IMR-90 (cell line): ENCODE results near the gene E2F4. TPM values are rescaled to one million over a fixed set of nuclear protein-coding genes. Genes with fewer than 3 reads are reported as not detected.

ENCODE experiments used
- ATAC-seq: fragments of 200-7000 bp; cut with Tn5 transposase; 2 replicates; pipeline ENCODE4 v1.9.1; 2020; ENCODE audit warnings: low read depth, mild to moderate bottlenecking, moderate library complexity
- BruUV-seq: library from RNA; stranded (reverse); fragments of 400-500 nt; replicated peaks from 2 replicates; lab custom pipeline; 2021; lab: Mats Ljungman, UMichigan
- CTCF ChIA-PET: fragments of 300-600 bp; formaldehyde crosslinking; extraction: SDS; loops from one replicate; lab custom pipeline; 2021; ENCODE audit warnings: antibody characterized with exemption; lab: Yijun Ruan, JAX
- POLR2A ChIA-PET: fragments of 300-600 bp; sonication (Branson Sonifier 250); formaldehyde crosslinking; loops from one replicate; lab custom pipeline; 2022; ENCODE audit warnings: antibody characterized with exemption; ENCODE audit not compliant: unreplicated experiment; lab: Charles Lee
- DNase-seq: peaks from one replicate; pipeline ENCODE4 v3.0.0; 2013
- H2AFZ ChIP-seq: replicated peaks from 2 replicates; pipeline ENCODE3; 2013; ENCODE audit warnings: low read length, mild to moderate bottlenecking; ENCODE audit not compliant: poor library complexity
- H2AK5ac ChIP-seq: 2 replicates; pipeline ENCODE4 v1.6.1; 2013; ENCODE audit warnings: low read depth, low read length, inconsistent platforms
- H2AK9ac ChIP-seq: replicated peaks from 2 replicates; pipeline ENCODE3; 2013; ENCODE audit warnings: mild to moderate bottlenecking, low read depth, low read length, moderate library complexity; ENCODE audit not compliant: poor library complexity
- H2BK120ac ChIP-seq: 2 replicates; pipeline ENCODE4 v1.6.1; 2013; ENCODE audit warnings: low read depth, low read length, inconsistent platforms
- H2BK15ac ChIP-seq: 3 replicates; pipeline ENCODE4 v1.6.1; 2013; ENCODE audit warnings: low read depth, low read length, inconsistent platforms
- H2BK20ac ChIP-seq: 2 replicates; pipeline ENCODE4 v1.6.1; 2013; ENCODE audit warnings: low read depth, mild to moderate bottlenecking, inconsistent platforms, low read length, moderate library complexity
- H2BK5ac ChIP-seq: 2 replicates; pipeline ENCODE4 v1.6.1; 2013; ENCODE audit warnings: mild to moderate bottlenecking, low read depth, low read length, inconsistent platforms; ENCODE audit not compliant: poor library complexity, severe bottlenecking
- H3K14ac ChIP-seq: replicated peaks from 2 replicates; pipeline ENCODE4 v1.6.1; 2013; ENCODE audit warnings: low read depth, low read length, inconsistent platforms
- H3K18ac ChIP-seq: 2 replicates; pipeline ENCODE4 v1.6.1; 2013; ENCODE audit warnings: low read depth, low read length, control low read depth
- H3K23ac ChIP-seq: 2 replicates; pipeline ENCODE4 v1.6.1; 2013; ENCODE audit warnings: low read depth, low read length, inconsistent platforms
- H3K27ac ChIP-seq: 2 replicates; pipeline ENCODE4 v1.5.1; 2013; ENCODE audit warnings: mild to moderate bottlenecking, control low read depth, low read length; ENCODE audit not compliant: insufficient read depth
- H3K27me3 ChIP-seq: 2 replicates; pipeline ENCODE4 v1.6.1; 2013; ENCODE audit warnings: low read length; ENCODE audit not compliant: control insufficient read depth, insufficient read depth
- H3K36me3 ChIP-seq: 2 replicates; pipeline ENCODE4 v1.6.1; 2013; ENCODE audit warnings: low read length, mixed read lengths; ENCODE audit not compliant: control insufficient read depth, insufficient read depth
- H3K4ac ChIP-seq: 2 replicates; pipeline ENCODE4 v1.6.1; 2013; ENCODE audit warnings: low read depth, low read length, inconsistent platforms
- H3K4me1 ChIP-seq: 2 replicates; pipeline ENCODE4 v1.6.1; 2013; ENCODE audit warnings: low read length, mixed read lengths; ENCODE audit not compliant: control insufficient read depth, insufficient read depth
- H3K4me2 ChIP-seq: 2 replicates; pipeline ENCODE4 v1.6.1; 2013; ENCODE audit warnings: low read depth, mild to moderate bottlenecking, control low read depth, low read length, moderate library complexity
- H3K4me3 ChIP-seq: 2 replicates; pipeline ENCODE4 v1.5.1; 2013; ENCODE audit warnings: low read depth, mild to moderate bottlenecking, control low read depth, low read length, moderate library complexity; ENCODE audit not compliant: insufficient read depth
- H3K56ac ChIP-seq: 2 replicates; pipeline ENCODE4 v1.6.1; 2013; ENCODE audit warnings: low read length, inconsistent platforms; ENCODE audit not compliant: insufficient read depth; ENCODE audit errors: extremely low read depth
- H3K79me1 ChIP-seq, 2 experiments: 2 replicates each; pipeline ENCODE4 v1.6.1; 2013; ENCODE audit warnings: low read length in 2 of 2, inconsistent platforms in 1 of 2, low read depth in 1 of 2
- H3K9ac ChIP-seq: 2 replicates; pipeline ENCODE4 v1.6.1; 2013; ENCODE audit warnings: low read depth, low read length, control low read depth
- H3K9me1 ChIP-seq: 2 replicates; pipeline ENCODE4 v1.6.1; 2013; ENCODE audit warnings: low read length, inconsistent platforms; ENCODE audit not compliant: insufficient read depth
- H3K9me3 ChIP-seq: 2 replicates; pipeline ENCODE4 v1.6.1; 2013; ENCODE audit warnings: low read length; ENCODE audit not compliant: control insufficient read depth, insufficient read depth
- H4K20me1 ChIP-seq: 2 replicates; pipeline ENCODE4 v1.6.1; 2013; ENCODE audit warnings: low read length, inconsistent platforms; ENCODE audit not compliant: insufficient read depth
- H4K5ac ChIP-seq: 2 replicates; pipeline ENCODE4 v1.6.1; 2013; ENCODE audit warnings: mild to moderate bottlenecking, low read depth, low read length, control low read depth
- H4K8ac ChIP-seq, 2 experiments: 2 replicates each; pipeline ENCODE4 v1.6.1; 2013; ENCODE audit warnings: low read depth in 2 of 2, low read length in 2 of 2, control low read depth in 1 of 2, inconsistent platforms in 1 of 2
- H4K91ac ChIP-seq: 2 replicates; pipeline ENCODE4 v1.6.1; 2013; ENCODE audit warnings: low read depth, low read length, inconsistent platforms; ENCODE audit not compliant: insufficient read depth
- BHLHE40 ChIP-seq: fragments of 150-350 bp; IDR thresholded peaks from 2 replicates; pipeline ENCODE4 v1.6.1; 2016; ENCODE audit warnings: mild to moderate bottlenecking, low read depth, low read length
- CEBPB ChIP-seq: IDR thresholded peaks from 2 replicates; pipeline ENCODE4 v1.6.1; 2012; ENCODE audit warnings: low read depth, low read length, improper control_type of control experiment
- CHD1 ChIP-seq: IDR thresholded peaks from 2 replicates; pipeline ENCODE4 v1.6.1; 2012; ENCODE audit warnings: low read depth, low read length, improper control_type of control experiment
- ELK1 ChIP-seq: fragments of 150-350 bp; IDR thresholded peaks from 2 replicates; pipeline ENCODE4 v1.6.1; 2016; ENCODE audit warnings: low read depth, mild to moderate bottlenecking, low read length, moderate library complexity, borderline replicate concordance
- FOS ChIP-seq: fragments of 150-350 bp; IDR thresholded peaks from 2 replicates; pipeline ENCODE4 v1.6.1; 2016; ENCODE audit warnings: low read depth, low read length
- MAFK ChIP-seq: IDR thresholded peaks from 2 replicates; pipeline ENCODE4 v1.6.1; 2012; ENCODE audit warnings: low read depth, low read length, improper control_type of control experiment
- MAZ ChIP-seq: IDR thresholded peaks from 2 replicates; pipeline ENCODE4 v1.6.1; 2012; ENCODE audit warnings: low read depth, mild to moderate bottlenecking, low read length, improper control_type of control experiment, moderate library complexity, borderline replicate concordance
- MXI1 ChIP-seq: IDR thresholded peaks from 2 replicates; pipeline ENCODE4 v1.6.1; 2012; ENCODE audit warnings: low read depth, mild to moderate bottlenecking, low read length, moderate library complexity, borderline replicate concordance
- NFE2L2 ChIP-seq: fragments of 150-350 bp; IDR thresholded peaks from 2 replicates; pipeline ENCODE4 v1.6.1; 2016; ENCODE audit warnings: low read depth, mild to moderate bottlenecking, low read length
- POLR2A ChIP-seq: IDR thresholded peaks from 2 replicates; pipeline ENCODE4 v1.6.1; 2012; ENCODE audit warnings: mild to moderate bottlenecking, low read depth, low read length
- RAD21 ChIP-seq: IDR thresholded peaks from 2 replicates; pipeline ENCODE4 v1.6.1; 2012; ENCODE audit warnings: low read length, improper control_type of control experiment
- RCOR1 ChIP-seq: IDR thresholded peaks from 2 replicates; pipeline ENCODE4 v1.6.1; 2012; ENCODE audit warnings: mild to moderate bottlenecking, low read length, improper control_type of control experiment; ENCODE audit not compliant: insufficient replicate concordance
- RFX5 ChIP-seq: IDR thresholded peaks from 2 replicates; pipeline ENCODE4 v1.8.0; 2012; ENCODE audit warnings: low read depth, mild to moderate bottlenecking, low read length, moderate library complexity
- SMC3 ChIP-seq: fragments of 150-350 bp; IDR thresholded peaks from 2 replicates; pipeline ENCODE4 v1.6.1; 2016; ENCODE audit warnings: low read depth, mild to moderate bottlenecking, antibody characterized with exemption, low read length, moderate library complexity
- USF2 ChIP-seq: fragments of 150-350 bp; IDR thresholded peaks from 2 replicates; pipeline ENCODE4 v1.6.1; 2017; ENCODE audit warnings: mild to moderate bottlenecking, antibody characterized with exemption, low read length, low read depth
- WGBS, 2 experiments: methylation state at CpG; one replicate each; pipeline versions ENCODE4 v1.1.5 to v1.1.7; 2013; ENCODE audit warnings: missing lambda C conversion rate in 2 of 2; ENCODE audit not compliant: insufficient read length in 1 of 2; ENCODE audit errors: extremely low coverage in 2 of 2; 5-methylcytosine and 5-hydroxymethylcytosine counted together
- dilution Hi-C: fragments of 300-500 bp; cut with HindIII; formaldehyde crosslinking; loops from one replicate; pipeline ENCODE4 v1.14.3; 2018; ENCODE audit warnings: low sequenced_read_pairs; ENCODE audit not compliant: unreplicated experiment
- in situ Hi-C: fragments of 300-500 bp; cut with MboI; formaldehyde crosslinking; loops from 3 replicates; pipeline ENCODE4 v1.14.3; 2019; ENCODE audit warnings: low sequenced_read_pairs, inconsistent platforms, mixed read lengths
- intact Hi-C: fragments of 100-400 bp; cut with micrococcal nuclease; formaldehyde crosslinking; loops from 2 replicates; pipeline ENCODE4 v1.10.0; 2022
- polyA plus RNA-seq, 3 experiments: library from polyadenylated mRNA; depleted of rRNA; stranded (reverse); fragments of >200 nt; gene quantifications; 2 replicates each; pipeline ENCODE4 v1.2.3, GENCODE V29; 2012; ENCODE audit warnings: low replicate concordance in 1 of 3
- total RNA-seq: library from RNA; depleted of rRNA; stranded (reverse); fragments of >200 nt; gene quantifications from 2 replicates; pipeline ENCODE4 v1.2.3, GENCODE V29; 2012
- TF ChIP-seq, protein P1 (sequence below): conservative IDR thresholded peaks from 2 replicates; pipeline ENCODE4 v1.5.1; 2012; ENCODE audit warnings: mild to moderate bottlenecking, low read depth, low read length, improper control_type of control experiment

E2F4 gene
- total and polyA plus RNA-seq, 2 of the 4 experiments (the other 2 are of a cell fraction), result 63.4 to 103 TPM

DNA sequence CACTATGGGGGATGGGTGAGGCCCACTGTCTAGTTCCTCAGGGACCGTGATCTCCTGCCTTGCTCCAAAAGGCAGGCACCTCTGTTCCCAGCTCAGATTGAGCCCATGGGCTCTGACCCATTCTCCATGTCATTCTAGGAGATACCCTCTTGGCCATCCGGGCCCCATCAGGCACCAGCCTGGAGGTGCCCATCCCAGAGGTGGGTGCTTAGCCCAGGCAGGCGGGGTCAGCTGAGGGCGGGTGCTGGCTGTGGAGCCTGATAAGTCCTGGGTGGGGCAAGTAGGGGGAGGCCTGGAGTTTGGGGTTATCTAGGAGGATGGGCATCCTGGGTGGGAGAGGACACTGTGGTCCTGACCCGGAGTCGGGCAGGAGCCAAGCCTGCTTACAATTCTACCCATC, 2.3 kb downstream of the E2F4 start:
- Histone ChIP-seq H3K9ac (no peak overlapping the region), H2AK5ac (no peak overlapping the region), H2BK15ac (no peak overlapping the region), H3K36me3 (peaks cover 51% of the 10 kb centered on the region), H3K79me1 (peaks cover 25 to 54% of the 10 kb centered on the region in 2 experiments), H3K18ac (no peak overlapping the region), H2BK120ac (no peak overlapping the region), H3K14ac (no peak overlapping the region), H4K20me1 (peaks cover 34% of the 10 kb centered on the region), H3K9me3 (no peaks in the 10 kb centered on the region), H4K5ac (no peak overlapping the region), H4K8ac (no peak overlapping the region), H3K27me3 (no peaks in the 10 kb centered on the region), H3K4ac (no peak overlapping the region), H3K9me1 (peaks cover 23% of the 10 kb centered on the region), H3K4me2 (no peak overlapping the region), H2BK20ac (no peak overlapping the region), H2AFZ (no peak overlapping the region), H2AK9ac (peak overlapping the region; percentile 55), H3K4me1 (peaks cover 15% of the 10 kb centered on the region), H2BK5ac (no peak overlapping the region), H3K56ac (no peak overlapping the region), H3K27ac (no peak overlapping the region), H4K91ac (no peak overlapping the region), H3K4me3 (no peak overlapping the region), H3K23ac (no peak overlapping the region)
- CTCF ChIA-PET, result no interaction called here
- TF ChIP-seq USF2 (no peak), RAD21 (no peak), NFE2L2 (no peak), MAZ (no peak), RCOR1 (no peak), CEBPB (no peak), ELK1 (no peak), CHD1 (no peak), SMC3 (no peak), BHLHE40 (no peak), POLR2A (no peak), MAFK (no peak), RFX5 (no peak), MXI1 (no peak), FOS (no peak)
- TF ChIP-seq, protein P1, sequence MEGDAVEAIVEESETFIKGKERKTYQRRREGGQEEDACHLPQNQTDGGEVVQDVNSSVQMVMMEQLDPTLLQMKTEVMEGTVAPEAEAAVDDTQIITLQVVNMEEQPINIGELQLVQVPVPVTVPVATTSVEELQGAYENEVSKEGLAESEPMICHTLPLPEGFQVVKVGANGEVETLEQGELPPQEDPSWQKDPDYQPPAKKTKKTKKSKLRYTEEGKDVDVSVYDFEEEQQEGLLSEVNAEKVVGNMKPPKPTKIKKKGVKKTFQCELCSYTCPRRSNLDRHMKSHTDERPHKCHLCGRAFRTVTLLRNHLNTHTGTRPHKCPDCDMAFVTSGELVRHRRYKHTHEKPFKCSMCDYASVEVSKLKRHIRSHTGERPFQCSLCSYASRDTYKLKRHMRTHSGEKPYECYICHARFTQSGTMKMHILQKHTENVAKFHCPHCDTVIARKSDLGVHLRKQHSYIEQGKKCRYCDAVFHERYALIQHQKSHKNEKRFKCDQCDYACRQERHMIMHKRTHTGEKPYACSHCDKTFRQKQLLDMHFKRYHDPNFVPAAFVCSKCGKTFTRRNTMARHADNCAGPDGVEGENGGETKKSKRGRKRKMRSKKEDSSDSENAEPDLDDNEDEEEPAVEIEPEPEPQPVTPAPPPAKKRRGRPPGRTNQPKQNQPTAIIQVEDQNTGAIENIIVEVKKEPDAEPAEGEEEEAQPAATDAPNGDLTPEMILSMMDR, result no peak
- intact Hi-C loops (no loop called here), dilution Hi-C loops (no loop called here), in situ Hi-C loops (no loop called here)
- 100% methylated on average over 2 of the region's 6 CpGs; no CpG with 5 or more reads in 1 of the 2 experiments for WGBS, 2 experiments
- no peak for ATAC-seq
- no TSS peak for BruUV-seq
- no peak for DNase-seq
- POLR2A ChIA-PET, result no interaction called here
